ACC112 (cell line): ENCODE results near the gene EIF3C.
"Not testable (repeated sequence)": the region's sequence is repeated elsewhere in the genome, so short reads cannot be mapped to it uniquely, and the experiment has no call there.

Source experiments
- H2AFZ ChIP-seq: fragments of 200-600 bp; sonication (generic); one replicate; pipeline ENCODE4 v1.6.0; 2017; ENCODE audit warnings: antibody characterized with exemption, low read length; ENCODE audit not compliant: unreplicated experiment
- H3K27ac ChIP-seq: fragments of 200-600 bp; sonication (generic); 2 replicates; pipeline ENCODE4 v1.5.1; 2014; ENCODE audit warnings: low read depth, mild to moderate bottlenecking, antibody characterized with exemption, low read length, moderate library complexity
- H3K27me3 ChIP-seq: fragments of 200-600 bp; sonication (generic); 2 replicates; pipeline ENCODE4 v1.6.1; 2014; ENCODE audit warnings: mild to moderate bottlenecking, antibody characterized with exemption, low read length, moderate library complexity, mixed read lengths; ENCODE audit not compliant: insufficient read depth
- H3K36me3 ChIP-seq: fragments of 200-600 bp; sonication (generic); 2 replicates; pipeline ENCODE4 v1.6.1; 2016; ENCODE audit warnings: mild to moderate bottlenecking, antibody characterized with exemption, low read length, moderate library complexity, mixed read lengths; ENCODE audit not compliant: insufficient read depth
- H3K4me1 ChIP-seq: fragments of 200-600 bp; sonication (generic); one replicate; pipeline ENCODE4 v1.6.1; 2016; ENCODE audit warnings: low read length, mixed read lengths; ENCODE audit not compliant: insufficient read depth, unreplicated experiment, control insufficient read depth
- H3K4me3 ChIP-seq: fragments of 200-600 bp; sonication (generic); 2 replicates; pipeline ENCODE4 v1.5.1; 2014; ENCODE audit warnings: mild to moderate bottlenecking, low read depth, low read length
- H3K79me2 ChIP-seq: fragments of 200-600 bp; sonication (generic); one replicate; pipeline ENCODE4 v1.6.0; 2016; ENCODE audit warnings: low read length; ENCODE audit not compliant: control insufficient read depth, unreplicated experiment, insufficient read depth

EIF3C gene

DNA sequence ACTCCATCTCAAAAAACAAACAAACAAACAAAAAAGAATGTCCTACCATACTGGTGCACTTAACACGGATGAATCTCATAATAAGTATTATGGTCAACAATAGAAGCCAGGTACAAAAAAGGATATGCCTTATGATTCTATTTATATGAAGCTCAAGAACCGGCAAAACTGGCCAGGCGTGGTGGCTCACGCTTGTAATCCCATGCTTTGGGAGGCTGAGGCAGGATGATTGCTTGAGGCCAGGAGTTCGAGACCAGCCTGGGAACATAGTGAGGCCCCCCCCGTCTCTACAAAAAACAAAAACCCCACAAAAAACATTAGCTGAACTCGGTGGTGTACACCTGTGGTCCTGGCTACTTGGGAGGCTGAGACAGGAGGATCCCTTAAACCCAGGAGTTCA, 7.0 kb upstream of the EIF3C start:
- H3K4me1 ChIP-seq, H3K27me3 ChIP-seq, H3K79me2 ChIP-seq, H2AFZ ChIP-seq, H3K4me3 ChIP-seq, H3K27ac ChIP-seq, H3K36me3 ChIP-seq: not testable (repeated sequence)

DNA sequence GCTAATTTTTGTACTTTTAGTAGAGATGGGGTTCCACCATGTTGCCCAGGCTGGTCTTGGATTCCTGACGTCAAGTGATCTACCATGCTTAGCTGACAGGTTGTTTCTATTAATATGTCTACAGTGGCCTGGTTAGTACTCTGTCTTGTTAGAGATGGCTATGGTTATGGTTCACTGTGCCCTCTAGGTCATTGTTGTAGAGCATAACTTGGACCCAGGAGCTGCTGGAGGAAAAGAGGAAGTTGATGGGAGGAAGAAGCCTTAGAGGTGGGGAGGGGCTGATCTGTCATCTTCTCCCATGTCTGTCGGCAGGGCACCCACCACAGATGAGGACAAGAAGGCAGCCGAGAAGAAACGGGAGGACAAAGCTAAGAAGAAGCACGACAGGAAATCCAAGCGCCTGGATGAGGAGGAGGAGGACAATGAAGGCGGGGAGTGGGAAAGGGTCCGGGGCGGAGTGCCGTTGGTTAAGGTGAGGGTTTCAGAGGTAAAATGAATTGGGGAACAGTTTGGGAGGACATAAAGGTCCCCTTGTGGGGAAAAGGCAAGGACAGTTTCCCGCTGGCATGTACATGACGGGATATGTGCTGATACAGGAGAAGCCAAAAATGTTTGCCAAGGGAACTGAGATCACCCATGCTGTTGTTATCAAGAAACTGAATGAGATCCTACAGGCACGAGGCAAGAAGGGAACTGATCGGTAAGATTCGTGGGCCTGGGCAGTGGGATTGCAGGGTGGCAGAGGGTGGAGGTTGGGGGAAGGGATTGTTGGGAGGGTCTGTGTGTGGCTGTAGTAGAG, 11.8 kb downstream of the EIF3C start:
- not testable (repeated sequence) for H2AFZ ChIP-seq, H3K27ac ChIP-seq, H3K4me1 ChIP-seq, H3K36me3 ChIP-seq, H3K4me3 ChIP-seq, H3K79me2 ChIP-seq, H3K27me3 ChIP-seq

DNA sequence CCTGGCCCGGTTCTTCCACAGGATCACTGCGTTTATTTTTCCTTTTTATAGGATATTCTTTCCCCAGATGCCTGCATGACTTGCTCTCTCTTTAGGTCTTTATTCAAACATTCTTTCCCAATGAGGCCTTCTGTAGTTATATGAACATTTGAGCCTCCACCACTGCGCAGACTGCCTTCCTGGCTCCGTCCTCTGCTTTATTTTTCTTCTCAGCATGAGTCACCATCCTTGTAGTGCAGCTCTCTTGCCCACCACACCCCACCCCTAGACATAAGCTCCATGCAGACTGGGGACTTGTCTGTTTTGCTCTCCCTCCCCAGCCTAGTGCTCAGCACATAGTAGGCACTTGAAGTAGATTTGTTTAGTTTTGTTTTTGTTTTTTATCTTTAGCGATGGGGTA, 20.0 kb downstream of the EIF3C start:
- H3K79me2 ChIP-seq, H3K27me3 ChIP-seq, H3K4me1 ChIP-seq, H2AFZ ChIP-seq, H3K27ac ChIP-seq, H3K36me3 ChIP-seq, H3K4me3 ChIP-seq: not testable (repeated sequence)

DNA sequence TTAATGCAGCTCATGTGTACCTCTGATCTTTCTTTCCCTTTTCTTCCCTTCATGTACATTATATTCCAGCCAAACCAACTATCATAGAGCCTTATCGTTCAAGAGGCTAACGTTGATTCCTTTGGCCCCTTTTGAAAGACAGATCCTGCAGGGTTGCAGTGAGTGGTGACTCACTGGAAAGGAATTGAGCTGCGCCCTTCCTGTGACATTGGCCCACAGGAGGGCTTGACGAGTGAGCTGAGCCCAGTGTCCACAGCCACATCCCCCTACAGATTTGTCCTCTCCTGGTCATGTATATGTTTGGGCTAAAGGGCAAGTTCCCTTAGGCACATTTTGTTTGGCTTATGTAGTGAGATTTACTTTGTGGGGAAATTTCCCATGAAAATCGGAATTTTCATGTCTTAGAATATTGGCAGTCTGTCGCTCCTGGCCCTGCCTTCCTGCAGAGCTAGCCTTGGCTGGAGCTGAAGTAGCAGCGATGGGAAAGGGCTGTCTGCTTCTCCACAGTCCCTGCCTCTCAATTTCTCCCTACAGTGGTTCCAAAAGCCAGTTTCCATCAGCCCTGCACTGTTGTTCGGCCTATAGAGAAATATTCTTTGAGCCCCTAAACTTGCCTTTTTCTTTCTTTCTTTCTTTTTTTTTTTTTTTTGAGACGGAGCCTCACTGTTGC, 21.3 kb downstream of the EIF3C start:
- H3K4me1 ChIP-seq, H2AFZ ChIP-seq, H3K27ac ChIP-seq, H3K36me3 ChIP-seq, H3K79me2 ChIP-seq, H3K4me3 ChIP-seq, H3K27me3 ChIP-seq: not testable (repeated sequence)

DNA sequence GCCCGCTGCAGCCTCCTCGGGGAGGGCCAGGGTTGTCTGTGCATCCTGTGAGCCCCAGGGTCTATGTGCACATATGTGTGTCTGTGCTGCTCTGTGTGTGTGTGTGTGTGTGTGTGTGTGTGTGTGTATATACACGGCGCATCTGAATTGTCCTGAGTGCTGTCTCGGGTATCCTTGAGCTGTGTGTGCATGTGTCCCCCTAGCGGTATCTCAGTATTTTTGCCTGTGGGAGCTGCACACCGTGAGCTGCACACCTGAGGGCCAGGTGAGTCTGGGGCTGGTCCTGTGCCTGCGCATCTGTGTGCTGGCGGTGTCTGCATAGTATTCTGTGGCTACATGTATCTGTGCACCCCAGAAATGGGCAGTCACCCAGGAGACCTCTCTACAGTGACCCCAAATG, 28.5 kb downstream of the EIF3C start:
- not testable (repeated sequence) for H3K4me3 ChIP-seq, H3K4me1 ChIP-seq, H3K27ac ChIP-seq, H3K36me3 ChIP-seq, H3K27me3 ChIP-seq, H3K79me2 ChIP-seq, H2AFZ ChIP-seq

DNA sequence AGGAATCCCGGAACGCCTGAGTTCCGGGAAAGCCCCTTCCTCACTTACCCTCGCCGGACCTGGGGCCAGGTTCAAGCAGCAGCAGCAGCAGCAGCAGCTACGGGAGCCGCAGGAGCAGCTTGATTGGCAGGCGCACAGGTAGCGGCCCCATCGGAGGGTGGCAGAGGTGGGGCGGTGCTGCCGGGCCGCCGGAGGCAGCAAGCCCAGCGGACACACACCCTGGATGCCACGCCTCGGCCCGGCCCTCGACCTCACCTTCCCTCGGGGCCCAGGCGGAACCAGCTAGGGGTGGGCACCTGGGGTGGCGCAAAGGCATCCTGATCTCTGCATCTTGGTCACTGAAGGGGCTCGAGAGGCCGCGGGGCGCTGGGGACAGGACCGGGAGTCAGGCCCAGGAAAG, 29.4 kb downstream of the EIF3C start:
- not testable (repeated sequence) for H3K27ac ChIP-seq, H3K4me3 ChIP-seq

DNA sequence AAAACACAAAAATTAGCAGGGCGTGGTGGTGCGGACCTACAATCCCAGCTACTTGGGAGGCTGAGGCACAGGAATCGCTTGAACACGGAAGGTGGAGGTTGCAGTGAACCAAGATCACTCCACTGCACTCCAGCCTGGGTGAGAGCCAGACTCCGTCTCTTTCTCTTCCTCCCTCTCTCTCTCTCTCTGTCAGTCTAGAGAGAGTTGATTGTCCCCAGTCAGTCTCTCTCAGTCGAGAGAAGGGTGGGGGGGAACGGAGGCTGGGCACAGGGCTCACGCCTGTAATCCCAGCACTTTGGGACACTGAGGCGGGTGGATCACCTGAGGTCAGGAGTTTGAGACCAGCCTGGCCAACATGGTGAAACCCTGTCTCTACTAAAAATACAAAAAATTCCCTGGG, 30.0 kb downstream of the EIF3C start:
- not testable (repeated sequence) for H2AFZ ChIP-seq, H3K27me3 ChIP-seq, H3K4me1 ChIP-seq, H3K36me3 ChIP-seq, H3K79me2 ChIP-seq, H3K27ac ChIP-seq, H3K4me3 ChIP-seq

More for the DNA sequence above, 29.4 kb downstream of the EIF3C start:
- H3K36me3 ChIP-seq, H3K4me1 ChIP-seq, H3K79me2 ChIP-seq, H3K27me3 ChIP-seq, H2AFZ ChIP-seq: not testable (repeated sequence)

DNA sequence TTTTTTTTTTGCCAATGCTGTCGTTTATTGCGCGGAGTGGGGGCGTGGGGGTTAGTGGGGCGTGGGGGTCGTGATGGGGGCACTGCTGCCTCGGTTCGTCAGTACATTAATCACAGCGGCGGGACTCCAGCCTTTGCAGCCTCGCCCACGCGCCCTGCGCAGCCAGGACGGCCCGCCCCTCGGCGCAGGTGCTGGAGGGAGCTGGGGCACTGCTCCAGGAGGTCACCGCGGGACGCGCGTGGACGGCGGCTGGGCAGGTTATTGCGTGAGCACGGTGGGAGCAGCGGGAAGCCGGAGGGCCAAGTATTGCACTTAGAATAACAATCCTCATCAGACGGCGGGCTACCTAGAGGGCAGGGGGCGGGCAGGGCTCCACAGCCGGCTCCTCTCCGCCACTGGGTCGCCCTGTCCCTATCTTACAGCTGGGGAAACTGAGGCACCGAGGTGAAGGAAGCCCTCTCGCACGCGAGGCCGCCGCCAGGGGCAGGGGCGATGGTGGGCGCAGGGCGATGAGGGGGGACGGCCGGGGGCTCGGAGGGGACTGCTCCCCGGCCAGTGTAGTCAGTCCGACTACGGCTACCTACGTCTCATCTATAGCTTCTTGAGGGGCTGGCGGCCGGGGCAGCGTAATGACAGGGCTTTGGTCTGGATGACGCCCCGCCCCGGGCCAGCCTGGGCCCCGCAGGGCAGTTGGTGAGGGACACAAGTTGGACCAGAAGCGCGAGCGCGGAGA, 35.5 kb downstream of the EIF3C start:
- H3K4me3 ChIP-seq, H3K36me3 ChIP-seq, H3K4me1 ChIP-seq, H3K79me2 ChIP-seq, H3K27ac ChIP-seq, H3K27me3 ChIP-seq, H2AFZ ChIP-seq: not testable (repeated sequence)

DNA sequence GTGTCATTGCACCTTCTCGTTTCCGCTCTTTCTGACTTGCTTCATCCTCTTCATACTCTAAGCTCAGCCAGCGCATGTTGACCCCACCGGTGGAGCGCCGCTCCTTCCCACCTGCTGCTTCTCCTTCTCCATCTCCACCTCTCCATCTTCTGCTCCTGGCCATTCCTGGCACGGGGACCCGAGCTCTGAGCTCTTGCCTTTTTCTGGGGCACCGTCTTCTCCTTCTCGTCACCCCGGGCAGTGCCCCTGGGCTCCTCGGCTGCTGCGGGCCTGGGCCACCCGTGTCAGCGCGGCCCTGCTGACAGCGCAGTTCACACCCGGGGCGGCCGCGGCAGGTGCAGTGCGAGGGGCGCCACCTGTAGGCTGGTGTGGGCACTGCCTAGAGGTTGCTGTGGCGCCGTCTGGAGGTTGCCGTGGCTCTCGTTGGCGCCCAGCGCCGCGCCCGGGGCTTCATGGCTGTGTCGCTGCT, 38.8 kb downstream of the EIF3C start:
- not testable (repeated sequence) for H3K36me3 ChIP-seq, H3K79me2 ChIP-seq, H2AFZ ChIP-seq, H3K27me3 ChIP-seq, H3K27ac ChIP-seq, H3K4me3 ChIP-seq, H3K4me1 ChIP-seq

DNA sequence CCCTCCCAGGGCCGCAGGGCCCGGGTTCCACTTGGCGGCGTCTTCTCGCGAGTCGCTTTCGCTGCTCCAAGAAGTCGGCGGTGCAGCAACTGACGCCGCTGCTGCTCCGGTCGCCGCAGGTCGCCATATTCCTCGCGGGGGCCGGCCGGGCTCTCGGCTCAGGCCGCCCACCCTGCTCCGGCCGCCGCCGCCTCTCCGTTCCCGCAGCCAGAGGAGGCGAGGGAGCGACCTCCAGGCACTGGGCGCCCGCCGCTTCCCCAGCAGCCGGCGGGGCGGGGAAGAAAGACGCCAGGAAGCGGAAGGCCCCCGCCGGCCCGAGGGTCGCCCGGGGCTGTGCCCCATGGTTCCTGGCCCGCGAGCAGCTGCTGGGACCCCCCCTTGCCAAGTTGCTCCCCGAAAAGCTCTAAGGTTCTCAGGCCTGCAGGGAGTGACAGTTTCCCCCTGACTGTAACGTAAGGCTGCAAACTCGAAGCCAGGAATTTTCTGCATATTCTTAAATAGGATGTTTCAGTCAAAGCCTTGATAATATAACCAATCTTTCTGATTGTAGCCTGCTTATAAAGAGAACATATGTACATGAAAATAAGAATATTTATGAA, 39.3 kb downstream of the EIF3C start:
- not testable (repeated sequence) for H3K36me3 ChIP-seq, H3K27ac ChIP-seq, H2AFZ ChIP-seq, H3K79me2 ChIP-seq, H3K4me1 ChIP-seq, H3K27me3 ChIP-seq, H3K4me3 ChIP-seq
